DOHH2 (cell line): ENCODE data around the gene C3.

Experiments used
- H3F3A ChIP-seq: fragments of 200-600 bp; sonication (generic), shearing (Covaris generic); 2 replicates; pipeline ENCODE4 v1.6.0; 2016; ENCODE audit warnings: antibody characterized with exemption, mild to moderate bottlenecking; ENCODE audit not compliant: control insufficient read depth, insufficient read depth
- H3K27ac ChIP-seq: fragments of 200-600 bp; sonication (generic); 2 replicates; pipeline ENCODE4 v1.5.1; 2014; ENCODE audit warnings: low read depth, mild to moderate bottlenecking, low read length, moderate library complexity
- H3K27me3 ChIP-seq: fragments of 200-600 bp; sonication (generic); 2 replicates; pipeline ENCODE4 v1.6.1; 2014; ENCODE audit warnings: mild to moderate bottlenecking, low read length, mixed read lengths; ENCODE audit not compliant: control insufficient read depth
- H3K36me3 ChIP-seq: fragments of 200-600 bp; sonication (generic); 2 replicates; pipeline ENCODE4 v1.6.1; 2014; ENCODE audit warnings: mild to moderate bottlenecking, low read length, moderate library complexity, mixed read lengths; ENCODE audit not compliant: control insufficient read depth
- H3K4me1 ChIP-seq: fragments of 200-600 bp; sonication (generic); 2 replicates; pipeline ENCODE4 v1.6.1; 2014; ENCODE audit warnings: mild to moderate bottlenecking, low read length, mixed read lengths; ENCODE audit not compliant: control insufficient read depth
- H3K4me2 ChIP-seq: fragments of 200-600 bp; sonication (generic); 2 replicates; pipeline ENCODE4 v1.6.0; 2014; ENCODE audit warnings: mild to moderate bottlenecking, low read length, moderate library complexity
- H3K4me3 ChIP-seq: fragments of 200-600 bp; sonication (generic); 2 replicates; pipeline ENCODE4 v1.5.1; 2014; ENCODE audit warnings: mild to moderate bottlenecking, low read length, mixed read lengths
- H3K79me2 ChIP-seq: fragments of 200-600 bp; sonication (generic); 2 replicates; pipeline ENCODE4 v1.6.1; 2014; ENCODE audit warnings: mild to moderate bottlenecking, low read length, mixed read lengths; ENCODE audit not compliant: control insufficient read depth
- H3K9me2 ChIP-seq: fragments of 200-600 bp; sonication (generic); replicated peaks from 2 replicates; pipeline ENCODE4 v1.6.1; 2014; ENCODE audit warnings: mild to moderate bottlenecking, low read length, mixed read lengths; ENCODE audit not compliant: control insufficient read depth
- H3K9me3 ChIP-seq: fragments of 200-600 bp; sonication (generic); 2 replicates; pipeline ENCODE4 v1.6.1; 2014; ENCODE audit warnings: antibody characterized with exemption, low read length, mixed read lengths; ENCODE audit not compliant: control insufficient read depth, insufficient read depth
- H4K20me1 ChIP-seq: fragments of 200-600 bp; sonication (generic); 2 replicates; pipeline ENCODE4 v1.6.0; 2014; ENCODE audit warnings: low read depth, mild to moderate bottlenecking, antibody characterized with exemption, low read length, moderate library complexity; ENCODE audit not compliant: control insufficient read depth, insufficient read depth
- CTCF ChIP-seq: fragments of 200-600 bp; sonication (generic); IDR thresholded peaks from one replicate; pipeline ENCODE4 v1.5.1; 2014; ENCODE audit warnings: antibody characterized with exemption, mild to moderate bottlenecking, low read depth, low read length; ENCODE audit not compliant: poor library complexity, severe bottlenecking
- EZH2phosphoT487 ChIP-seq: fragments of 200-600 bp; sonication (generic); IDR thresholded peaks from 2 replicates; pipeline ENCODE4 v1.6.1; 2017; ENCODE audit warnings: borderline replicate concordance, mild to moderate bottlenecking, antibody characterized with exemption, low read length, moderate library complexity, mixed read lengths

C3 gene

GRCh38 chr19:6679139-6679538 is 41.3 kb downstream of the C3 start:
- Histone ChIP-seq H3K9me3 (no peaks in the 10 kb centered on the region), H3K27me3 (peaks cover 43% of the 10 kb centered on the region), H3K36me3 (no peaks in the 10 kb centered on the region), H3K27ac (no peak overlapping the region), H3F3A (no peaks in the 10 kb centered on the region), H3K9me2 (no peaks in the 10 kb centered on the region), H4K20me1 (no peaks in the 10 kb centered on the region), H3K4me1 (peaks cover 8% of the 10 kb centered on the region), H3K4me3 (no peak overlapping the region), H3K4me2 (no peak overlapping the region), H3K79me2 (no peaks in the 10 kb centered on the region)
- TF ChIP-seq CTCF (no peak), EZH2phosphoT487 (no peak)

- H3K4me3 ChIP-seq: no peak overlapping the region
- peaks cover 8% of the 10 kb centered on the region for H3K4me1 ChIP-seq
- H3K27ac ChIP-seq: no peak overlapping the region
- H3F3A ChIP-seq: no peaks in the 10 kb centered on the region
- TF ChIP-seq CTCF (no peak), EZH2phosphoT487 (no peak)
- no peaks in the 10 kb centered on the region for H3K9me3 ChIP-seq
- no peaks in the 10 kb centered on the region for H4K20me1 ChIP-seq
- H3K79me2 ChIP-seq: no peaks in the 10 kb centered on the region
- peaks cover 41% of the 10 kb centered on the region for H3K27me3 ChIP-seq
- no peak overlapping the region for H3K4me2 ChIP-seq
- no peaks in the 10 kb centered on the region for H3K9me2 ChIP-seq
- H3K36me3 ChIP-seq: no peaks in the 10 kb centered on the region
Observed at GRCh38 chr19:6678690-6679109, 41.8 kb downstream of the C3 start.

GRCh38 chr19:6677883-6678689 is 42.4 kb downstream of the C3 start:
- H3K9me2 ChIP-seq: no peaks in the 10 kb centered on the region
- H3K36me3 ChIP-seq: no peaks in the 10 kb centered on the region
- H4K20me1 ChIP-seq: no peaks in the 10 kb centered on the region
- TF ChIP-seq CTCF (no peak), EZH2phosphoT487 (no peak)
- H3K27ac ChIP-seq: no peak overlapping the region
- no peaks in the 10 kb centered on the region for H3K9me3 ChIP-seq
- peaks cover 41% of the 10 kb centered on the region for H3K27me3 ChIP-seq
- no peak overlapping the region for H3K4me3 ChIP-seq
- peaks cover 8% of the 10 kb centered on the region for H3K4me1 ChIP-seq
- no peaks in the 10 kb centered on the region for H3F3A ChIP-seq
- no peak overlapping the region for H3K4me2 ChIP-seq
- H3K79me2 ChIP-seq: no peaks in the 10 kb centered on the region
